T-cell (primary cell): ENCODE results near the gene A2ML1. TPM values are rescaled to one million over a fixed set of nuclear protein-coding genes. Genes with fewer than 3 reads are reported as not detected.

Experiments
- ATAC-seq, 4 experiments: fragments of 200-7000 bp in 3 of 4; fragments of 150-1000 bp in 1 of 4; cut with Tn5 transposase; replicated peaks in 1 of 4; 1 replicate in 3 of 4; 2 replicates in 1 of 4; pipeline ENCODE4 v1.10.0; 2021; ENCODE audit warnings: moderate library complexity in 3 of 4, mild to moderate bottlenecking in 2 of 4, moderate number of reproducible peaks in 1 of 4
- CTCF ChIA-PET, 2 donors: fragments of 300-600 bp; sonication (Branson Sonifier 250); formaldehyde crosslinking; loops; one replicate each; lab custom pipeline; 2022; ENCODE audit warnings: antibody characterized with exemption in 2 of 2; lab: Charles Lee
- POLR2A ChIA-PET, 2 donors: fragments of 300-600 bp; sonication (Branson Sonifier 250); formaldehyde crosslinking; loops; one replicate each; lab custom pipeline; 2022; ENCODE audit warnings: antibody characterized with exemption in 2 of 2; lab: Charles Lee
- DNase-seq, 35 experiments: peaks; one replicate each; pipeline versions ENCODE4 v3.0.0 to v3.0.0-alpha.2; 2013 to 2023
- H3K27ac ChIP-seq: one replicate; pipeline ENCODE4 v1.5.1; 2013; ENCODE audit warnings: low read length
- H3K27me3 ChIP-seq, 2 experiments: replicated peaks in 1 of 2; 1 replicate in 1 of 2; 2 replicates in 1 of 2; pipeline versions ENCODE4 v1.6.1 to v1.7.0; 2013; ENCODE audit warnings: low read length in 1 of 2, mixed read lengths in 1 of 2; ENCODE audit not compliant: control insufficient read depth in 2 of 2, insufficient read depth in 2 of 2; ENCODE audit errors: extremely low read depth in 1 of 2
- H3K36me3 ChIP-seq, 2 donors: 1 replicate in 1 of 2; 2 replicates in 1 of 2; pipeline versions ENCODE4 v1.6.1 to v1.7.0; 2013; ENCODE audit warnings: low read length in 1 of 2; ENCODE audit not compliant: control insufficient read depth in 2 of 2, insufficient read depth in 1 of 2; ENCODE audit errors: extremely low read depth in 1 of 2
- H3K4me1 ChIP-seq, 2 experiments: 1 replicate in 1 of 2; 2 replicates in 1 of 2; pipeline versions ENCODE4 v1.6.1 to v1.7.0; 2013; ENCODE audit warnings: low read length in 2 of 2, mixed read lengths in 1 of 2; ENCODE audit not compliant: insufficient read depth in 2 of 2, control insufficient read depth in 1 of 2; ENCODE audit errors: extremely low read depth in 1 of 2
- H3K4me3 ChIP-seq, 2 donors: 1 replicate in 1 of 2; 2 replicates in 1 of 2; pipeline versions ENCODE4 v1.5.1 to v1.7.0; 2013; ENCODE audit warnings: mild to moderate bottlenecking in 2 of 2, low read length in 1 of 2, moderate library complexity in 1 of 2; ENCODE audit not compliant: control insufficient read depth in 1 of 2; ENCODE audit errors: extremely low read depth in 1 of 2
- H3K9me3 ChIP-seq: 2 replicates; pipeline ENCODE4 v1.7.0; 2013
- H3K27ac Mint-ChIP-seq, 2 donors: one replicate each; pipeline ENCODE4 v1.8.0; 2020 to 2021; ENCODE audit warnings: mild to moderate bottlenecking in 2 of 2, mixed read lengths in 2 of 2
- H3K27me3 Mint-ChIP-seq, 2 donors: one replicate each; pipeline ENCODE4 v1.8.0; 2021 to 2022; ENCODE audit warnings: mixed read lengths in 2 of 2
- H3K36me3 Mint-ChIP-seq: one replicate; pipeline ENCODE4 v1.8.0; 2021; ENCODE audit warnings: mixed read lengths
- H3K4me1 Mint-ChIP-seq, 3 donors: one replicate each; pipeline ENCODE4 v1.8.0; 2020 to 2022; ENCODE audit warnings: mixed read lengths in 3 of 3, mild to moderate bottlenecking in 1 of 3
- H3K4me3 Mint-ChIP-seq, 3 donors: one replicate each; pipeline ENCODE4 v1.8.0; 2020 to 2022; ENCODE audit warnings: mild to moderate bottlenecking in 3 of 3, mixed read lengths in 3 of 3, moderate library complexity in 3 of 3
- H3K9me3 Mint-ChIP-seq, 3 donors: one replicate each; pipeline ENCODE4 v1.8.0; 2020 to 2022; ENCODE audit warnings: mixed read lengths in 3 of 3
- WGBS: methylation state at CpG from one replicate; pipeline ENCODE4 v1.1.5; 2013; ENCODE audit warnings: missing lambda C conversion rate; ENCODE audit not compliant: insufficient coverage; 5-methylcytosine and 5-hydroxymethylcytosine counted together
- total RNA-seq, 35 experiments: library from RNA in 6 of 35; stranded (reverse) in 6 of 35; fragments of 120-200 nt in 1 of 35; gene quantifications; one replicate each; pipeline versions ENCODE4 v1.2.1 to v1.2.4 and lab custom pipeline; 2013 to 2026

Gene A2ML1
- total RNA-seq, 5 donors from 2014 or later (not counting 1 experiment from before 2014, with no cell fraction given): not detected

- 93% methylated on average over 2 of the region's 4 CpGs for WGBS
- no peak overlapping the region for H3K27ac Mint-ChIP-seq
- H3K4me3 ChIP-seq: no peak overlapping the region
- peaks cover 0 to 7% of the 10 kb centered on the region in 2 experiments for H3K27me3 ChIP-seq
- ChIA-PET POLR2A (no interaction called here), CTCF (interaction anchor here in 1 of 2 donors (0.7 kb wide), 1 partner anchor 749 kb away, joined by 3 read pairs; no protein-coding TSS in a partner anchor)
- H3K36me3 Mint-ChIP-seq: no peaks in the 10 kb centered on the region
- DNase-seq (no peak), ATAC-seq (no peak)
- peaks cover 0 to 2% (median 0%) of the 10 kb centered on the region in 3 donors for H3K4me1 Mint-ChIP-seq
- no peak overlapping the region for H3K4me3 Mint-ChIP-seq
- H3K9me3 ChIP-seq: no peaks in the 10 kb centered on the region
- H3K4me1 ChIP-seq: no peaks in the 10 kb centered on the region
- H3K9me3 Mint-ChIP-seq: no peaks in the 10 kb centered on the region
- no peaks in the 10 kb centered on the region for H3K36me3 ChIP-seq
- H3K27ac ChIP-seq: no peak overlapping the region
- peaks cover 31% of the 10 kb centered on the region in 2 donors for H3K27me3 Mint-ChIP-seq
Measured at GRCh38 chr12:8841778-8842177, 19.4 kb downstream of the A2ML1 start.

GRCh38 chr12:8844665-8845064, 22.2 kb downstream of the A2ML1 start:
- no peak overlapping the region for H3K4me3 Mint-ChIP-seq
- no peak for ATAC-seq
- Histone ChIP-seq H3K9me3 (no peaks in the 10 kb centered on the region), H3K4me1 (no peaks in the 10 kb centered on the region), H3K27me3 (peaks cover 0 to 7% of the 10 kb centered on the region in 2 experiments), H3K36me3 (no peaks in the 10 kb centered on the region), H3K27ac (no peak overlapping the region), H3K4me3 (no peak overlapping the region)
- peaks cover 0 to 2% (median 0%) of the 10 kb centered on the region in 3 donors for H3K4me1 Mint-ChIP-seq
- no peak overlapping the region for H3K27ac Mint-ChIP-seq
- H3K9me3 Mint-ChIP-seq: no peaks in the 10 kb centered on the region
- CTCF ChIA-PET: no interaction called here
- no peak for DNase-seq
- 92% methylated on average over 9 of the region's 11 CpGs for WGBS
- peaks cover 19 to 24% of the 10 kb centered on the region in 2 donors for H3K27me3 Mint-ChIP-seq
- no peaks in the 10 kb centered on the region for H3K36me3 Mint-ChIP-seq
- POLR2A ChIA-PET: no interaction called here

- no peaks in the 10 kb centered on the region for H3K36me3 ChIP-seq
- H3K36me3 Mint-ChIP-seq: no peaks in the 10 kb centered on the region
- H3K4me1 Mint-ChIP-seq: no peaks in the 10 kb centered on the region
- H3K4me3 Mint-ChIP-seq: no peak overlapping the region
- H3K27me3 ChIP-seq: peaks cover 0 to 7% of the 10 kb centered on the region in 2 experiments
- no peak overlapping the region for H3K27ac Mint-ChIP-seq
- WGBS: 50% methylated on average over 1 of the region's 3 CpGs
- no peak overlapping the region for H3K27ac ChIP-seq
- H3K9me3 ChIP-seq: no peaks in the 10 kb centered on the region
- H3K9me3 Mint-ChIP-seq: no peaks in the 10 kb centered on the region
- peaks cover 19 to 24% of the 10 kb centered on the region in 2 donors for H3K27me3 Mint-ChIP-seq
- no peak for ATAC-seq
- CTCF ChIA-PET: no interaction called here
- H3K4me1 ChIP-seq: no peaks in the 10 kb centered on the region
- POLR2A ChIA-PET: no interaction called here
- no peak overlapping the region for H3K4me3 ChIP-seq
- no peak for DNase-seq
Measured at GRCh38 chr12:8846305-8846704, 23.9 kb downstream of the A2ML1 start.

GRCh38 chr12:8847435-8847834, 25.0 kb downstream of the A2ML1 start:
- no peak overlapping the region for H3K4me3 Mint-ChIP-seq
- no peak overlapping the region for H3K27ac ChIP-seq
- H3K36me3 Mint-ChIP-seq: no peaks in the 10 kb centered on the region
- H3K27ac Mint-ChIP-seq: no peak overlapping the region
- no peak overlapping the region for H3K4me3 ChIP-seq
- 95% methylated on average over 6 of the region's 6 CpGs for WGBS
- H3K9me3 Mint-ChIP-seq: no peaks in the 10 kb centered on the region
- ChIA-PET CTCF (no interaction called here), POLR2A (interaction anchor here in 1 of 2 donors (0.5 kb wide), 1 partner anchor 1149 kb away, joined by 4 read pairs; no protein-coding TSS in a partner anchor)
- H3K9me3 ChIP-seq: no peaks in the 10 kb centered on the region
- H3K4me1 Mint-ChIP-seq: no peaks in the 10 kb centered on the region
- H3K27me3 ChIP-seq: peaks cover 0 to 7% of the 10 kb centered on the region in 2 experiments
- H3K36me3 ChIP-seq: no peaks in the 10 kb centered on the region
- peaks cover 17 to 18% of the 10 kb centered on the region in 2 donors for H3K27me3 Mint-ChIP-seq
- no peaks in the 10 kb centered on the region for H3K4me1 ChIP-seq
- ATAC-seq: no peak
- DNase-seq: no peak

- ATAC-seq: no peak
Measured at GRCh38 chr12:8849876-8850275, 27.5 kb downstream of the A2ML1 start.

GRCh38 chr12:8852119-8852518, 29.7 kb downstream of the A2ML1 start:
- Histone ChIP-seq H3K36me3 (no peaks in the 10 kb centered on the region), H3K27me3 (no peaks in the 10 kb centered on the region), H3K27ac (no peak overlapping the region), H3K4me1 (no peaks in the 10 kb centered on the region), H3K9me3 (no peaks in the 10 kb centered on the region), H3K4me3 (no peak overlapping the region)
- Mint-ChIP-seq H3K4me3 (no peak overlapping the region), H3K27me3 (peaks cover 0 to 5% of the 10 kb centered on the region in 2 donors), H3K9me3 (no peaks in the 10 kb centered on the region), H3K36me3 (no peaks in the 10 kb centered on the region), H3K27ac (no peak overlapping the region), H3K4me1 (no peaks in the 10 kb centered on the region)
- ATAC-seq (no peak), DNase-seq (no peak)
- ChIA-PET CTCF (interaction anchor here in 1 of 2 donors (0.7 kb wide), 1 partner anchor 194 kb away, joined by 9 read pairs; no protein-coding TSS in a partner anchor), POLR2A (no interaction called here)
- WGBS: 100% methylated on average over 1 of the region's 7 CpGs

More at GRCh38 chr12:8849876-8850275, 27.5 kb downstream of the A2ML1 start:
- 78% methylated on average over 4 of the region's 5 CpGs for WGBS
- Histone ChIP-seq H3K9me3 (no peaks in the 10 kb centered on the region), H3K36me3 (no peaks in the 10 kb centered on the region), H3K27ac (no peak overlapping the region), H3K4me1 (no peaks in the 10 kb centered on the region), H3K27me3 (peaks cover 0 to 2% of the 10 kb centered on the region in 2 experiments), H3K4me3 (no peak overlapping the region)
- no peaks in the 10 kb centered on the region for H3K4me1 Mint-ChIP-seq
- no peaks in the 10 kb centered on the region for H3K9me3 Mint-ChIP-seq
- H3K36me3 Mint-ChIP-seq: no peaks in the 10 kb centered on the region
- ChIA-PET CTCF (interaction anchor here in 1 of 2 donors (0.6 kb wide), 1 partner anchor 51 kb away, joined by 4 read pairs; no protein-coding TSS in a partner anchor), POLR2A (no interaction called here)
- no peak overlapping the region for H3K4me3 Mint-ChIP-seq
- H3K27ac Mint-ChIP-seq: no peak overlapping the region
- no peak for DNase-seq
- peaks cover 6 to 8% of the 10 kb centered on the region in 2 donors for H3K27me3 Mint-ChIP-seq
